SK-N-SH treated with all-trans-retinoic acid at 6 μM for 48 hours (cell line): ENCODE data around the gene NFE2L1.

ENCODE experiments used
- CSRNP3 ChIP-seq: fragments of 250-450 bp; sonication (Bioruptor Pico); IDR thresholded peaks from 2 replicates; pipeline ENCODE4 v1.5.1; 2021; ENCODE audit warnings: mild to moderate bottlenecking, moderate library complexity
- GLIS3 ChIP-seq: fragments of 250-450 bp; sonication (Bioruptor Pico); IDR thresholded peaks from 2 replicates; pipeline ENCODE4 v1.5.0; 2020; ENCODE audit warnings: mild to moderate bottlenecking, moderate library complexity
- ISL1 ChIP-seq: fragments of 250-450 bp; sonication (Bioruptor Pico); IDR thresholded peaks from 2 replicates; pipeline ENCODE4 v2.1.2; 2022; ENCODE audit warnings: mild to moderate bottlenecking, moderate library complexity
- OSR1 ChIP-seq: fragments of 250-450 bp; sonication (Bioruptor Pico); IDR thresholded peaks from 2 replicates; pipeline ENCODE4 v1.8.0; 2022; ENCODE audit warnings: moderate library complexity, mild to moderate bottlenecking, inconsistent platforms
- POU6F1 ChIP-seq: fragments of 250-450 bp; sonication (Bioruptor Pico); IDR thresholded peaks from 2 replicates; pipeline ENCODE4 v1.8.0; 2021; ENCODE audit warnings: low read depth, mild to moderate bottlenecking, moderate library complexity, borderline replicate concordance
- PPARA ChIP-seq: fragments of 250-450 bp; sonication (Bioruptor Pico); IDR thresholded peaks from 2 replicates; pipeline ENCODE4 v1.5.0; 2020; ENCODE audit warnings: mild to moderate bottlenecking, borderline replicate concordance
- RARB ChIP-seq: fragments of 250-450 bp; sonication (Bioruptor Pico); IDR thresholded peaks from 2 replicates; pipeline ENCODE4 v1.8.0; 2021; ENCODE audit warnings: mild to moderate bottlenecking, moderate library complexity
- SNAI2 ChIP-seq: fragments of 250-450 bp; sonication (Bioruptor Pico); IDR thresholded peaks from 2 replicates; pipeline ENCODE4 v1.5.0; 2020; ENCODE audit warnings: mild to moderate bottlenecking, moderate library complexity
- ZFP3 ChIP-seq: fragments of 250-450 bp; sonication (Bioruptor Pico); IDR thresholded peaks from 2 replicates; pipeline ENCODE4 v1.5.0; 2020; ENCODE audit warnings: mild to moderate bottlenecking, moderate library complexity
- ZNF565 ChIP-seq: fragments of 450-650 bp; formaldehyde crosslinking; conservative IDR thresholded peaks from 2 replicates; pipeline ENCODE4 v1.5.0; 2020; ENCODE audit warnings: low read depth, mild to moderate bottlenecking, moderate library complexity
- ZNF70 ChIP-seq: fragments of 450-650 bp; formaldehyde crosslinking; IDR thresholded peaks from 2 replicates; pipeline ENCODE4 v1.5.0; 2020; ENCODE audit warnings: mild to moderate bottlenecking, moderate library complexity
- TF ChIP-seq, protein P1 (sequence below): fragments of 250-450 bp; sonication (Bioruptor Pico); IDR thresholded peaks from 2 replicates; pipeline ENCODE4 v1.5.1; 2020; ENCODE audit warnings: low read depth, mild to moderate bottlenecking, moderate library complexity

- TF ChIP-seq GLIS3: no peak
- TF ChIP-seq PPARA (CRISPR knock-in tag): no peak
- TF ChIP-seq SNAI2 (CRISPR knock-in tag): no peak
- TF ChIP-seq ZNF70 (CRISPR knock-in tag): no peak
- no peak for TF ChIP-seq ISL1
- no peak for TF ChIP-seq ZFP3 (CRISPR knock-in tag)
- TF ChIP-seq, protein P1, sequence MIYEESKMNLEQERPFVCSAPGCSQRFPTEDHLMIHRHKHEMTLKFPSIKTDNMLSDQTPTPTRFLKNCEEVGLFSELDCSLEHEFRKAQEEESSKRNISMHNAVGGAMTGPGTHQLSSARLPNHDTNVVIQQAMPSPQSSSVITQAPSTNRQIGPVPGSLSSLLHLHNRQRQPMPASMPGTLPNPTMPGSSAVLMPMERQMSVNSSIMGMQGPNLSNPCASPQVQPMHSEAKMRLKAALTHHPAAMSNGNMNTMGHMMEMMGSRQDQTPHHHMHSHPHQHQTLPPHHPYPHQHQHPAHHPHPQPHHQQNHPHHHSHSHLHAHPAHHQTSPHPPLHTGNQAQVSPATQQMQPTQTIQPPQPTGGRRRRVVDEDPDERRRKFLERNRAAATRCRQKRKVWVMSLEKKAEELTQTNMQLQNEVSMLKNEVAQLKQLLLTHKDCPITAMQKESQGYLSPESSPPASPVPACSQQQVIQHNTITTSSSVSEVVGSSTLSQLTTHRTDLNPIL (CRISPR knock-in tag): no peak
- TF ChIP-seq OSR1: no peak
- no peak for TF ChIP-seq ZNF565 (CRISPR knock-in tag)
- TF ChIP-seq RARB (CRISPR knock-in tag): no peak
- no peak for TF ChIP-seq POU6F1 (CRISPR knock-in tag)
- no peak for TF ChIP-seq CSRNP3 (CRISPR knock-in tag)
Measured at GRCh38 chr17:48006936-48007709, 41.0 kb upstream of the NFE2L1 start.
